Uterus (tissue), 4 donors: ENCODE measurements around the gene P3R3URF. TPM values are rescaled to one million over a fixed set of nuclear protein-coding genes. Genes with fewer than 3 reads are reported as not detected.

Source experiments
- DNase-seq, 2 donors: peaks; one replicate each; pipeline ENCODE4 v3.0.0-alpha.2; 2019 to 2020
- H3K27ac ChIP-seq, 2 donors: fragments of 200-600 bp; sonication (generic); 1 replicate in 1 of 2; 2 replicates in 1 of 2; pipeline ENCODE4 v1.5.1; 2016 to 2018
- H3K27me3 ChIP-seq, 2 donors: fragments of 200-600 bp; sonication (generic); one replicate each; pipeline ENCODE4 v1.5.1; 2018 to 2019; ENCODE audit warnings: control low read depth in 1 of 2
- H3K36me3 ChIP-seq, 2 donors: fragments of 200-600 bp; sonication (generic); one replicate each; pipeline ENCODE4 v1.5.1; 2019; ENCODE audit warnings: control low read depth in 1 of 2
- H3K4me1 ChIP-seq, 2 donors: fragments of 200-600 bp; sonication (generic); one replicate each; pipeline ENCODE4 v1.5.1; 2018 to 2019; ENCODE audit warnings: control low read depth in 1 of 2
- H3K4me3 ChIP-seq, 2 donors: fragments of 200-600 bp; sonication (generic); 1 replicate in 1 of 2; 2 replicates in 1 of 2; pipeline ENCODE4 v1.5.1; 2018 to 2019; ENCODE audit warnings: mild to moderate bottlenecking in 1 of 2
- H3K9me3 ChIP-seq, 2 donors: fragments of 200-600 bp; sonication (generic); one replicate each; pipeline ENCODE4 v1.5.1; 2019; ENCODE audit warnings: control low read depth in 1 of 2
- POLR2A ChIP-seq, 2 donors: fragments of 450-650 bp; IDR thresholded peaks; one replicate each; pipeline ENCODE4 v1.6.1; 2016; ENCODE audit warnings: antibody characterized with exemption in 2 of 2, mild to moderate bottlenecking in 1 of 2, moderate library complexity in 1 of 2
- intact Hi-C: fragments of 100-400 bp; cut with DNase I; formaldehyde crosslinking; loops from one replicate; pipeline ENCODE4 v1.15.1; 2023; ENCODE audit warnings: low total_unique reads
- total RNA-seq, 4 donors: library from RNA; depleted of rRNA in 3 of 4; stranded (reverse); fragments of >200 nt in 3 of 4; gene quantifications; one replicate each; pipeline versions ENCODE4 v1.1.0 to v1.2.4, GENCODE V29; 2014 to 2023
- TF ChIP-seq, protein P1 (sequence below), 4 experiments: fragments of 200-600 bp in 2 of 4; fragments of 450-650 bp in 2 of 4; sonication (generic) in 2 of 4; IDR thresholded peaks; one replicate each; pipeline ENCODE4 v1.5.1; 2016 to 2019; ENCODE audit warnings: antibody characterized with exemption in 4 of 4, mild to moderate bottlenecking in 2 of 4, moderate library complexity in 1 of 4
- donor health status: DM: yes; HTN: yes; CAD: no.

P3R3URF gene
- total RNA-seq, 4 donors from 2014 or later = not detected

GRCh38 chr1:46191033-46191701 is 14.9 kb upstream of the P3R3URF start:
- Histone ChIP-seq H3K27me3 (no peaks in the 10 kb centered on the region), H3K4me3 (no peak overlapping the region), H3K4me1 (no peaks in the 10 kb centered on the region), H3K9me3 (no peaks in the 10 kb centered on the region), H3K36me3 (no peaks in the 10 kb centered on the region), H3K27ac (no peak overlapping the region)
- intact Hi-C loops = no loop called here
- no peak for DNase-seq
- TF ChIP-seq, protein P1, sequence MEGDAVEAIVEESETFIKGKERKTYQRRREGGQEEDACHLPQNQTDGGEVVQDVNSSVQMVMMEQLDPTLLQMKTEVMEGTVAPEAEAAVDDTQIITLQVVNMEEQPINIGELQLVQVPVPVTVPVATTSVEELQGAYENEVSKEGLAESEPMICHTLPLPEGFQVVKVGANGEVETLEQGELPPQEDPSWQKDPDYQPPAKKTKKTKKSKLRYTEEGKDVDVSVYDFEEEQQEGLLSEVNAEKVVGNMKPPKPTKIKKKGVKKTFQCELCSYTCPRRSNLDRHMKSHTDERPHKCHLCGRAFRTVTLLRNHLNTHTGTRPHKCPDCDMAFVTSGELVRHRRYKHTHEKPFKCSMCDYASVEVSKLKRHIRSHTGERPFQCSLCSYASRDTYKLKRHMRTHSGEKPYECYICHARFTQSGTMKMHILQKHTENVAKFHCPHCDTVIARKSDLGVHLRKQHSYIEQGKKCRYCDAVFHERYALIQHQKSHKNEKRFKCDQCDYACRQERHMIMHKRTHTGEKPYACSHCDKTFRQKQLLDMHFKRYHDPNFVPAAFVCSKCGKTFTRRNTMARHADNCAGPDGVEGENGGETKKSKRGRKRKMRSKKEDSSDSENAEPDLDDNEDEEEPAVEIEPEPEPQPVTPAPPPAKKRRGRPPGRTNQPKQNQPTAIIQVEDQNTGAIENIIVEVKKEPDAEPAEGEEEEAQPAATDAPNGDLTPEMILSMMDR (IDR thresholded peaks at IDR 0.05) = no peak
- no peak for TF ChIP-seq POLR2A (IDR thresholded peaks at IDR 0.05)

GRCh38 chr1:46190539-46190938 is 14.3 kb upstream of the P3R3URF start:
- no peak overlapping the region for H3K4me3 ChIP-seq
- H3K27ac ChIP-seq = no peak overlapping the region
- no peaks in the 10 kb centered on the region for H3K36me3 ChIP-seq
- no peaks in the 10 kb centered on the region for H3K4me1 ChIP-seq
- no peak for DNase-seq
- H3K9me3 ChIP-seq = no peaks in the 10 kb centered on the region
- no peak for TF ChIP-seq POLR2A (IDR thresholded peaks at IDR 0.05)
- TF ChIP-seq, protein P1 (IDR thresholded peaks at IDR 0.05) = no peak
- H3K27me3 ChIP-seq = no peaks in the 10 kb centered on the region
- intact Hi-C loops = no loop called here

GRCh38 chr1:46188295-46189030 is 12.2 kb upstream of the P3R3URF start:
- Histone ChIP-seq H3K36me3 (no peaks in the 10 kb centered on the region), H3K4me1 (no peaks in the 10 kb centered on the region), H3K4me3 (no peak overlapping the region), H3K27me3 (no peaks in the 10 kb centered on the region), H3K27ac (peak overlapping the region in 1 of 2 donors; percentile 41), H3K9me3 (no peaks in the 10 kb centered on the region)
- TF ChIP-seq, protein P1 (IDR thresholded peaks at IDR 0.05) = no peak
- no peak for TF ChIP-seq POLR2A (IDR thresholded peaks at IDR 0.05)
- intact Hi-C loops = no loop called here
- no peak for DNase-seq

DNA sequence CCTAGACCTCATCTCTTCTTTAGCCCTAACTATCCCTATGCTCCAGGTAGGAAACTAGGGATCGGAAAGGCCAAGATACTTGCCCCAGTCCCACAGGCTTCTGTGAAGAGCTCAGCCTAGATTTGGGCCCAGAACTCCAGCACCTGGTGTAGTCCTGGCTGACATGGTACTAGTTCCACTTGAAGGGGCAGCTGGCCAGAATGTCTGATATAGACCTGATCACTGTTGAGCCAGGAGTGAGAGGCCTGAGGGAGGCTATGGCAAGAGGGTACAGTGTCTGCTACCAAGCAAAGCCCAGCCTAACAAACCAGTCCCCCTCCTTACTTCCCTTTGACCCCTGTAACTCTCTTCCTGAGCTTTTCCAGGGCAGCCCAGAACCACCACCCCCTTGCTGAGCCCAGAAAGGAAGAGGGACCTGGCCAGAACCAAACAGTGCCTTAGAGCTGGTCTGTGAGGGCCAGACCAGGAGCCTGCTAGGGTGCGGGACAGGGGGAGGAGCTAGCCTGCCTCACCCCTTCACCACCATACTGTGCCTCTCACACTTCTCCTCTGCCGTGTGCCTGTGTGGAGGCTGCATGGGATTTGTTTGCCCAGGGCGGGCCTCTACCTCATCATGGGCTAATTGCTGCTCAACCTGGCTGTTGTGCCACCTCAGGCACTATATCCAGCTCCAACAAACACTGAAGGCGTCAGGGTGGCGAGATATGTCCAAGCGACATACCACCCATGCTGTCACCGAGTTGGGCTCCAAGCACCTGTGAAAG is 11.0 kb upstream of the P3R3URF start:
- TF ChIP-seq, protein P1 (IDR thresholded peaks at IDR 0.05) = no peak
- TF ChIP-seq POLR2A (IDR thresholded peaks at IDR 0.05) = no peak
- Histone ChIP-seq H3K27me3 (no peaks in the 10 kb centered on the region), H3K4me3 (no peak overlapping the region), H3K4me1 (no peaks in the 10 kb centered on the region), H3K9me3 (no peaks in the 10 kb centered on the region), H3K36me3 (no peaks in the 10 kb centered on the region), H3K27ac (no peak overlapping the region)
- no peak for DNase-seq
- intact Hi-C loops = no loop called here

DNA sequence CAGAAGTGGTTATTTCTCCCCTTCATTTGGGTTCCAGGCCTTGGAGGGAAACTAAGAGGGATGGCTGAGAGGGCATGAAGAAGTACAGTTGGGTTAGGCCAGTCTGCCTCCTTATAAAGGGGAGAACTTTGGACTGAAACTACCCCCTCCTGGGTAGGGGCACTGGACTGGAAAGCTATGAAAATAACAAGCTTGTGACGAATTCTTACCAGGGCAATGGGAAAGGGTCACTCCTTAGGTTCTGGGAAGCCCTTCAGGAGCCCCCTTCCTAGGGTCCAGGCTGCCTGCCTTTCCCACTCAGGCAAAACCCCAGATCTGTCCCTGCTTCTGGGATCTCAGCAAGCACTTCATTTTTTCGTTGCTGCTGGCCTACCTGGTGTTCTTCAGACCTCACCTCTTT is 9.8 kb upstream of the P3R3URF start:
- Histone ChIP-seq H3K27me3 (no peaks in the 10 kb centered on the region), H3K4me1 (no peaks in the 10 kb centered on the region), H3K27ac (no peak overlapping the region), H3K4me3 (no peak overlapping the region), H3K9me3 (no peaks in the 10 kb centered on the region), H3K36me3 (no peaks in the 10 kb centered on the region)
- no peak for TF ChIP-seq POLR2A (IDR thresholded peaks at IDR 0.05)
- DNase-seq = no peak
- intact Hi-C loops = no loop called here
